Keratinocyte (primary cell): ENCODE data around the gene CT55. TPM values are rescaled to one million over a fixed set of nuclear protein-coding genes. Genes with fewer than 3 reads are reported as not detected.
"Not testable (repeated sequence)": the region's sequence is repeated elsewhere in the genome, so short reads cannot be mapped to it uniquely, and the experiment has no call there.

Source experiments
- DNase-seq: peaks from one replicate; pipeline ENCODE4 v3.0.0-alpha.2; 2011; ENCODE audit warnings: low read depth, missing footprints, low spot score
- FAIRE-seq: peaks from 2 replicates; lab custom pipeline; 2011; peaks lifted over from hg19 to GRCh38; lab: Jason Lieb, UNC
- H2AFZ ChIP-seq: 2 replicates; pipeline ENCODE4 v1.6.0; 2012; ENCODE audit warnings: low read length, control low read depth, inconsistent platforms; ENCODE audit not compliant: control insufficient read depth
- H3K27ac ChIP-seq: 2 replicates; pipeline ENCODE4 v1.5.1; 2011; ENCODE audit warnings: low read length; ENCODE audit not compliant: control insufficient read depth, insufficient read depth
- H3K27me3 ChIP-seq: 3 replicates; pipeline ENCODE4 v1.6.0; 2011; ENCODE audit warnings: low read length; ENCODE audit not compliant: control insufficient read depth, insufficient read depth; ENCODE audit errors: extremely low read depth
- H3K36me3 ChIP-seq, 2 experiments: 2 replicates in 1 of 2; 3 replicates in 1 of 2; pipeline ENCODE4 v1.5.1; 2011; ENCODE audit warnings: low read length in 2 of 2, mild to moderate bottlenecking in 1 of 2; ENCODE audit not compliant: control insufficient read depth in 2 of 2, insufficient read depth in 2 of 2; ENCODE audit errors: extremely low read depth in 1 of 2
- H3K4me1 ChIP-seq: 3 replicates; pipeline ENCODE4 v1.5.1; 2011; ENCODE audit warnings: low read length; ENCODE audit not compliant: control insufficient read depth, insufficient read depth; ENCODE audit errors: extremely low read depth
- H3K4me2 ChIP-seq: 3 replicates; pipeline ENCODE4 v1.6.0; 2011; ENCODE audit warnings: low read depth, low read length; ENCODE audit not compliant: control insufficient read depth, insufficient read depth; ENCODE audit errors: extremely low read depth
- H3K4me3 ChIP-seq, 3 experiments: fragments of 200-600 bp in 1 of 3; sonication (generic) in 1 of 3; 2 replicates in 2 of 3; 3 replicates in 1 of 3; pipeline ENCODE4 v1.5.1; 2011 to 2016; ENCODE audit warnings: low read length in 3 of 3, mild to moderate bottlenecking in 3 of 3, control low read depth in 2 of 3, inconsistent platforms in 1 of 3, low read depth in 1 of 3, mixed read lengths in 1 of 3, mixed run types in 1 of 3, moderate library complexity in 1 of 3; ENCODE audit not compliant: control insufficient read depth in 2 of 3, insufficient read depth in 2 of 3; ENCODE audit errors: extremely low read depth in 1 of 3
- H3K79me2 ChIP-seq: 2 replicates; pipeline ENCODE4 v1.6.0; 2012; ENCODE audit warnings: low read length; ENCODE audit not compliant: control insufficient read depth, insufficient read depth
- H3K9ac ChIP-seq: 3 replicates; pipeline ENCODE4 v1.6.0; 2011; ENCODE audit warnings: low read length; ENCODE audit not compliant: control insufficient read depth, insufficient read depth; ENCODE audit errors: extremely low read depth
- H3K9me1 ChIP-seq: 3 replicates; pipeline ENCODE4 v1.6.0; 2011; ENCODE audit warnings: low read length; ENCODE audit not compliant: control insufficient read depth, insufficient read depth; ENCODE audit errors: extremely low read depth
- H3K9me3 ChIP-seq: 2 replicates; pipeline ENCODE4 v1.5.1; 2012; ENCODE audit warnings: low read depth, low read length; ENCODE audit not compliant: control insufficient read depth
- H4K20me1 ChIP-seq: 3 replicates; pipeline ENCODE4 v1.6.0; 2011; ENCODE audit warnings: low read length; ENCODE audit not compliant: control insufficient read depth, insufficient read depth; ENCODE audit errors: extremely low read depth
- EZH2 ChIP-seq: IDR thresholded peaks from one replicate; pipeline ENCODE4 v1.6.1; 2012; ENCODE audit warnings: inconsistent platforms, mild to moderate bottlenecking, low read length, moderate library complexity
- dilution Hi-C: fragments of 300-500 bp; cut with MboI; formaldehyde crosslinking; loops from one replicate; pipeline ENCODE4 v1.7.0; 2020; ENCODE audit warnings: low sequenced_read_pairs; ENCODE audit not compliant: extremely low pct_ligation_motif_present
- polyA plus RNA-seq, 5 experiments: library from polyadenylated mRNA; depleted of rRNA in 3 of 5; stranded (reverse) in 3 of 5; stranded (forward) in 1 of 5; unstranded in 1 of 5; fragments of >200 nt; gene quantifications; 1 replicate in 1 of 5; 2 replicates in 3 of 5; 3 replicates in 1 of 5; pipeline versions ENCODE4 v1.2.1 to v1.2.3, GENCODE V29; 2011 to 2012; ENCODE audit warnings: missing spikeins in 2 of 5, low read depth in 1 of 5, low replicate concordance in 1 of 5
- TF ChIP-seq, protein P1 (sequence below), 3 experiments: IDR thresholded peaks in 1 of 3; conservative IDR thresholded peaks in 1 of 3; optimal IDR thresholded peaks in 1 of 3; 2 replicates in 2 of 3; 3 replicates in 1 of 3; pipeline versions ENCODE3 to v1.5.1; 2011; ENCODE audit warnings: low read length in 3 of 3, mild to moderate bottlenecking in 3 of 3, moderate library complexity in 2 of 3, control low read depth in 1 of 3, inconsistent platforms in 1 of 3; ENCODE audit not compliant: insufficient read depth in 2 of 3; ENCODE audit errors: extremely low read depth in 1 of 3

Gene CT55
- polyA plus RNA-seq, 1 donor (not counting 4 experiments of a cell fraction or from before 2014, with no cell fraction given) = not detected

DNA sequence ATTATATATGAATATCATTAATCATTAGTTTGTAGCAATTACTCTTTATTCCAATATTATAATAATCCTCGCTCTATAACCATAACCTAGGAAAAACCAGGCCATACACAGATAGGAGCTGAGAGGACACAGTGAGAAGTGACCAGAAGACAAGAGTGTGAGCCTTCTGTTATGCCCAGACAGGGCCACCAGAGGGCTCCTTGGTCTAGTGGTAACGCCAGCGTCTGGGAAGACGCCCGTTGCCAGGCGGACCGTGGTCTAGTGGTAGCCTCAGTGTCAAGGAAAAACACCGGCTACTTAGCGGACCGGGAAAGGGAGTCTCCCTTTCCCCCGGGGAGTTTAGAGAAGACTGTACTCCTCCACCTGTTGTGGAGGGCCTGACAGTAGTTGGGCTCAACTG lies 35.2 kb upstream of the CT55 start:
- DNase-seq, H3K9ac ChIP-seq, H4K20me1 ChIP-seq, H3K9me3 ChIP-seq, H3K4me3 ChIP-seq, H3K9me1 ChIP-seq, H3K79me2 ChIP-seq, H3K27ac ChIP-seq, H3K4me2 ChIP-seq, dilution Hi-C loops, H3K27me3 ChIP-seq, H3K4me1 ChIP-seq, FAIRE-seq, H2AFZ ChIP-seq, H3K36me3 ChIP-seq: not testable (repeated sequence)
- TF ChIP-seq, protein P1, sequence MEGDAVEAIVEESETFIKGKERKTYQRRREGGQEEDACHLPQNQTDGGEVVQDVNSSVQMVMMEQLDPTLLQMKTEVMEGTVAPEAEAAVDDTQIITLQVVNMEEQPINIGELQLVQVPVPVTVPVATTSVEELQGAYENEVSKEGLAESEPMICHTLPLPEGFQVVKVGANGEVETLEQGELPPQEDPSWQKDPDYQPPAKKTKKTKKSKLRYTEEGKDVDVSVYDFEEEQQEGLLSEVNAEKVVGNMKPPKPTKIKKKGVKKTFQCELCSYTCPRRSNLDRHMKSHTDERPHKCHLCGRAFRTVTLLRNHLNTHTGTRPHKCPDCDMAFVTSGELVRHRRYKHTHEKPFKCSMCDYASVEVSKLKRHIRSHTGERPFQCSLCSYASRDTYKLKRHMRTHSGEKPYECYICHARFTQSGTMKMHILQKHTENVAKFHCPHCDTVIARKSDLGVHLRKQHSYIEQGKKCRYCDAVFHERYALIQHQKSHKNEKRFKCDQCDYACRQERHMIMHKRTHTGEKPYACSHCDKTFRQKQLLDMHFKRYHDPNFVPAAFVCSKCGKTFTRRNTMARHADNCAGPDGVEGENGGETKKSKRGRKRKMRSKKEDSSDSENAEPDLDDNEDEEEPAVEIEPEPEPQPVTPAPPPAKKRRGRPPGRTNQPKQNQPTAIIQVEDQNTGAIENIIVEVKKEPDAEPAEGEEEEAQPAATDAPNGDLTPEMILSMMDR (optimal IDR thresholded peaks at IDR 0.05 in 1 of 3, IDR thresholded peaks at IDR 0.05 in 1 of 3, conservative IDR thresholded peaks at IDR 0.05 in 1 of 3; ENCODE audit: extremely low read depth in 1 of 3, insufficient read depth in 2 of 3, low read length in 3 of 3) = peak in 1 of 3 experiments; percentile 32

DNA sequence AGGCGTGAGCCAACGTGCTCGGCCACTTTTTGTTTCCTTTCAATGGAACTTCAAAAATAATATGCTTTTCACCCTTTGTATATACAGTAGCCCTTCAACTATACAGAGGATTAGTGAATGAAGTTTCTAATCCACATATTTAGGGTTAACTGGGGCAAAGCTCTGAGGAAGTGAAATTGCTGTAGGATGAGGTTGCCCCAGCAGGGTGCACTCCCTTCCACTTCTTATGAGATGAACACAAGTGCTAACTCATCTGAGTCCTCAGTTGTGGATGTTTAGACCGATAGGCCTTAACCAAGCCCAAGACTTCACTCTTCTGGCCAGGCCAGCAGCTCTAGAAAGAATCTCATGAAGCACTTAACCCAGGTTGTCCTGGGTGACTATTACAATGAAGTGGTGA lies 29.1 kb upstream of the CT55 start:
- FAIRE-seq = no peak
- no peaks in the 10 kb centered on the region for H3K27me3 ChIP-seq

More for the DNA sequence above, 29.1 kb upstream of the CT55 start:
- H3K79me2 ChIP-seq = no peaks in the 10 kb centered on the region
- no peaks in the 10 kb centered on the region for H3K9me3 ChIP-seq
- H4K20me1 ChIP-seq = no peaks in the 10 kb centered on the region
- H3K4me3 ChIP-seq = no peak overlapping the region
- no peak overlapping the region for H3K4me2 ChIP-seq
- no peak for DNase-seq
- no peak for TF ChIP-seq EZH2
- TF ChIP-seq, protein P1 (optimal IDR thresholded peaks at IDR 0.05 in 1 of 3, IDR thresholded peaks at IDR 0.05 in 1 of 3, conservative IDR thresholded peaks at IDR 0.05 in 1 of 3; ENCODE audit: extremely low read depth in 1 of 3, insufficient read depth in 2 of 3, low read length in 3 of 3) = no peak
- no peak overlapping the region for H3K27ac ChIP-seq
- no peaks in the 10 kb centered on the region for H3K9me1 ChIP-seq
- H3K4me1 ChIP-seq = no peaks in the 10 kb centered on the region
- no peak overlapping the region for H3K9ac ChIP-seq
- dilution Hi-C loops = no loop called here
- H3K36me3 ChIP-seq = no peaks in the 10 kb centered on the region
- H2AFZ ChIP-seq = no peak overlapping the region
